Effector CD8-positive, alpha-beta T cell (primary cell): ENCODE data around the gene CHRNB2.
A peak's percentile ranks its signal among the peaks of the same experiment; 100 is the strongest.

Experiments used
- DNase-seq: peaks from one replicate; lab custom pipeline; 2025; lab: John Stamatoyannopoulos, UW

CHRNB2 gene

DNA sequence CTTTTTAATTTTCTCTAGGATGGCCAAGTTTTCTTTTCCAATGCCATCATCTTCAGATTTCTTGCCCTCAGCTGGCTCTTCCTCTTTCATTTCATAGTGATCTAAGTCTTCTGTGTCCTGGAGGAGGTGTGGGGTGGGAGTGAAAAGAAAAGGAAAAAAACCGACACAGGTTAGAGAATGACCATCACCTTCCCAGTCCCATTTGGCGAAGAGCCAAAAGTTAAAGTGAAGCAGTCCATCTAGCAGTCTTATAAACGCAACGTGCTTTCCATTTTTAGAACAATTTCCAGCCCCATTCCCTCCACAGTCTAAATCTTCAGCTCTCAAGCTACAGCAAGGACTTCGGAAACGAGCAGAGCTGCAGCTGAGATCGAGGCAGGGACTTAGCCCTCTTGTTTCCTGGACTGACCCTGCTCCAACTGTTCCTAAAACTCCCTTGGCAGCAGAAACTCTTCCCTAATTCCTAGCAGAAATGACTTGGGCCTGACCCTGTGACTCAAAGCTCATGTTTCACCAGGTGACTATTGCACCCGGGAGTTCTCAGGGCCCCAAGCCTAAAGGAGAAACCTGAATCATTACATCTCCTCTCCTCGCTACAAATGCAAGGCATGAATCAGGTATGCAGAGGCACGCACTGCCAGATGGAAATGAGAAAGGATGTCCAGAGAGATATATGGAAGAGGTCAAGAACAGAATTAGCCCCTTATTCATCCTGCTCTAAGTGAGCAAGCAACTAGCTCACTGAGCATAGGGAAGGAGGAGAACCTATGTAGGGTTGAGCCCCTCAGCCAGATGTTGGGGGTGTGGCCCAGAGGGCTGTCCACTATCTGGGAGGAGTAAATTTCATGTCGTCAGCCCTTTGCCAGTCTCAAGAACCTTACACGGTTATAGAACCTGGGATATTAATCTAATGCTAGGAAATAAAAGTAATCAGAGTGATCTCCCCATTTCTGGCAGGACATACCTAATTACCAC is 14.2 kb upstream of the CHRNB2 start:
- no peak for DNase-seq

DNA sequence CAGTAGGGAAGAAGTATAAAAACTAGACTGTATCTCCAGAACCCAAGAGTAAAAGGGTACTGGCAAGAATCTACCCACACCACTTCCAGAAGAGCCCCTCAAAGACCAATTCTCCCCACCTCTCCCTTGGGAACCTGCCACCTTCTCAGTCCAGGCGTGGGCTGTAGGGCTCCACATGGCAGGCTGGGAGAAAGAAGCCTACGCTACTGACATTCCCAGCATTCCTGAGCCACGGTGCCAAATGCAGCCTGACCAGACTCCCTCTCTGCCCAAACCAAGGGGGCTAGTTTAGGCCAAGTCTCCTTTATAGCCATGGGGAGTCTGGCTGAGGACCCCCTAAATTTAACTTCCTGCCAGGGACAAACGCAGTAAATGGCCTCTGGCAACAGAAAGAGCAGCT is 11.2 kb upstream of the CHRNB2 start:
- DNase-seq = no peak

DNA sequence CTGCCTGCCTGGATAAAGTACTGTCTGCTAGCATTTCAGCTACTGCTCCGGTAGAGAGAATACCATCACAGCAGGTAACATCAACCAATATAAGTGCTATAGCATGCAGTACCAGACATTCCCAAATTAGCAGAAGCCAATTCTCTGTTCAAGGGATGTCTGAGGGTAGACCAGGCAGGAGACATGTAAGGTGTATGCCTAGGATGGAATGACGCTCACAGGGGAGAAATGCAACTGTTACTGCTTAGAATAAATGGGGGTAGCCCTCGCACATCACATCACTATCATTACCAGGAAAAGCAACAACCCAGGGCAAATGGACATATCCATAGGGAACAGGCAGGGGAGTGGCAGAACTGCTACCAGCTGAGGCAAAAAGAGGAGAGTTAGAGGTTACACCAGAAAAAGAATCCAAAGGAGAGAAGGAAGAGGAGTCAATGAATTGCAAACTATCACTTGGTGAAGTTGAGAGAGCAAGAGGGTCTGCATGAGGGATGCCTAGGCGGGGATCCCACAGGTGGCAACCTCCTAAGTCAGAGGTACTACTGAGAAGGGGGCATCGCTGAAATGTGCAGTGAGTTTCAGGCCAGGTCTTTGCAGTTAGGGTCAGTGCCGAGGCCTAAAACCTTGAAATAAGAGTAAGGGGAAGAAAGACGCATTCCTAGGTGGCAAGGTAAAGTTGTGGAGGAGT is 10.2 kb upstream of the CHRNB2 start:
- DNase-seq = no peak

DNA sequence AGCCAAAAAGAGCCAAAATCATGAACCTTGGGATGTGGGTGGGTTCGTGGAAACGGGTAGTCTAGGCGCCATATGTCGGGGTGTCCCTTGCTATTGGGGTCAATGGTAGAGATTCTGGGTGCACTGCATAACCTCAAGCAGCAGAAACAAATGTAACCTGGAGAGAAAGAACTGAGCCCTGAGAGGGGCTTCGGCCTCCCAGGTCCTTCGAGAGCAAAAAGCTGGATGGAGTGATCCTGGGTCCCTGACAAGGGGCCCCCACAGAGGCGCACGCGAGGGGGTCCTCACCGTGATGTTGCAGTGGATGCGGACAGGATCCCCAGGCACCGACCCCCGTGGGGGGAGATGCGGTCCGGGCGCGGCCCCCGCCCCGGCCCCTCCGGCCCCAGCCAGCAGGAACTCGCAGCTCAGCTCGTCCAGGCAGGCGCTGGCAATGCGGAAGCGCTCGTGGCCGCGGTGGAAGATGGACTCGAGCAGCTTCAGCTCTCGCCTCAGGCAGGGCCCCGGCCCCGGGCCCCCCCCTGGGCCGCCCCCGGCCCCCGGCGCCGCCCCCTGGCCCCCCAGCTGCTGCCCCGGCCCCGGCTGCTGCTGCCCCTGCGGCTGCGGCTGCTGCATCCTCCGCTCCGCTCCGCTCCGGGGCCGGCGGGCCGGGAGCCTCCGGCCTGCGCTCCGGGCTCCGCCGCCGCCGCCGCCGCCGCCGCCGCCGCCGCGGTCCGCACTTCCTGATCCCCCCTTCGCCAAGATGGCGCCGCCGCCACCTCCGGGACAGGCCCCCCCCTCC is 9.4 kb upstream of the CHRNB2 start, which contains the start of gene UBE2Q1:
Gene UBE2Q1, minus strand, starts transcription at position 724 of the 781 bp plus-strand sequence. Its CDS starts 109 bp downstream, at position 615.
- peak; percentile 33 for DNase-seq

DNA sequence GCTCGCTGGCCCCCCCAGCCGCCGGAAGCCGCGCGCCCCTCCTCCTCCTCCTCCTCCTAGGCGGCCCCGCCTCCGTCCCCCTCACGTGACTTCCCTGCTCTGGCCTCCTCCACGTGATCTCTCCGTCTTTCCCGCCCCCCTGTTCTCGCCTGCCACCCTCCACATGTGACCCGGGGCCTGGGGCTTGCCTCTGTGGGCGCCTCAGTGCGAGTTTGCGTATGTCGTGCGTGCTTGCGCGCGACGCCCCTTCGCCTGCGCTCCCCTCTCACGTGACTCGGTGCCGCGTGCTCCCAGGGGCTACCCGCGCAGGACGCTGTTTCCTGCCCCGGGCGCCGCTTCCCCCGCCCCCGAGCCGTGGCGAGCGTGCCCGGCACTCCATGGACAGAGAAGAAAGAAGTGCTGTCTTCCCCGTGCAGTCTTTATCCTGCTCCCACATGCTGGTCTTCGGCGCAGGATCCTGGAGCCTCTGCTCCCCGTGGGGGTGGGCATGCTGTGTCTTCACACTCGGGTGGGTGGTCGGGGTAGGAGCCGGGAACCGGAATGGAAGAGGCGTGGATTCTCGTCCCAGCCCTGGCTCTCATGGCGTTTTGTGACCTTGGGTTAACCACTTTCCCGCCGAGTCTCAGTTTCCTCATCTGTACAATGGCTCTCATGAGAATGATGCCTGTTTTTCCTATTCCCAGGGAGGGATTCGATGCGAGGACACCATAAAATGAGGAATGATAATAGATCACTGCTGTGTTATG is 8.7 kb upstream of the CHRNB2 start:
- peak; percentile 99 for DNase-seq

DNA sequence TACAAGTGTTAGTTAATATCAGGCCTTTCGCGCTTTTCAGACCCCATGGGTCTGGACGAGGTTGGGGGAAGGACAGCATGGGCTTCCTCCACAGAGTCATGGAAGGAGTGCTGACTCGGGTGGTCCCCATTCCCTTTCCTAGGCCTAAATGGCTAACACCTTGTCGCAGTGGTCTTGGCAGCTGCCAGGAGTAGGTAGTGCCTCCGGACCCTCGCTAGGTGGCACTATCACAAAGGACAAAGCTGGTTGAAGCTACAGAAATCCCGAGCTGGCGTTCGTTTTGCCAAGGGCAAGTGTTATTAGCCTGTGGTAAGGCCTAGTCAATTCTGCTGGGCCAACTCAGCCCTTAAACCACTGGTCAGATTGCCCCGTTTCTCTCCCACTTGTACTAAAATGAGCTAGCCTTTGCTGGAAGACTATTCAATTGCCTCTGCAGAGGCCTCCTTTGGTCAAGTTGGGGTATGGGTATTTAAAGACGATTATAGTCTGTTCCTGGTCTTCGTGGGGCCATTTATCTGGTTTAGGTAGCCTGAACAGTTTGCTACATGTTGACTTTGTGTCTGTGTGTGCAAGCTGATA is 8.0 kb upstream of the CHRNB2 start:
- DNase-seq = peak; percentile 68

DNA sequence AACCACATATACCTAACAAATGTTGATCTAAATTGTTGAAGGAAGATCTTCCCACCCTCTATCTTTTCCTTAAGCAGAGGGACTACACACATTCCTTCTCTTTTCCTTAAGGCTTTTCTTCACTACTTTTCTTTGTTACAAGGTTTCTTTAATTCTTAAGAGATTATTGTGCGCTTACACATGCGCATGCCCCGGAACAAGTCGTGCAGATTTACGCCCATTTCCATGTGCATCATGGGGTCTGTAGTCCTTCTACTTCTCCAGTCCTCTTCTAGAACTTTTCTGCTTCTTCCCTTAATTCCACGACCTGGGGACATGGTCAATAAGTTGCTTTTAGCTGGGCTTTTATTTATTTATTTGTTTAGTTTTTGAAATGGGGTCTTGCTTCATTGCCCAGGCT is 1.7 kb upstream of the CHRNB2 start:
- no peak for DNase-seq

DNA sequence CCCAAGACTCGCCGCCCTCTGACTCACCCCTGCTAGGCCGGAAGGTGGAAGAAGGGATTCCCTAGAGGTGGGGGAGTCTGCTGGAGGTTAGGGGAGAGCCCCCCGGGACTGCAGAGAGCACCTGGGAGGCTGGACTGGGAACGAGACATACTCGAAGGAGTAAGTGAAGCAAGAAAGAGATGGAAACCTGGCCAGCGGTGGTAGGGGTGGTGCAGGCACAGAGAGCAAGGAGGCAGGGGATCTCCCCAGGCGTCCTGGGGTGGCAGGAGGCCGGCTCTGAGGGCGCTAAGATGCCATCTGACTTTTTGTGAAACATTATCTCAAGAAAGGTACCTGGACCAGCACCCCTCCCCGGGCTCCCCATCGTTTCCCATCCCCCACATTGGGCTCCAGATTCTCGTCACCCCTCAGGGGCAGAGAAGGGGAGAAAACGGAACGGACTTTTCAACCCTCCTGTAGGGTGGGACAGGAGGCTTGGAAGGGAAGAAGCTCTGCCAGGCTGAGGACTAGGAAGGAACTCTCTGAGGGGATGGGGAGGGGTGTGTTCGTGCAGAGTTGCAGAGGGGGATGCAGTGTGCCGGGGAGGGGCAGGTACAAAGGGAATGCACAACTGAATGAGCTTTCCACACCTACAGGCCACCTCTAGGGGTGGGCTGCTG is 708 bp downstream of the CHRNB2 start:
- no peak for DNase-seq

DNA sequence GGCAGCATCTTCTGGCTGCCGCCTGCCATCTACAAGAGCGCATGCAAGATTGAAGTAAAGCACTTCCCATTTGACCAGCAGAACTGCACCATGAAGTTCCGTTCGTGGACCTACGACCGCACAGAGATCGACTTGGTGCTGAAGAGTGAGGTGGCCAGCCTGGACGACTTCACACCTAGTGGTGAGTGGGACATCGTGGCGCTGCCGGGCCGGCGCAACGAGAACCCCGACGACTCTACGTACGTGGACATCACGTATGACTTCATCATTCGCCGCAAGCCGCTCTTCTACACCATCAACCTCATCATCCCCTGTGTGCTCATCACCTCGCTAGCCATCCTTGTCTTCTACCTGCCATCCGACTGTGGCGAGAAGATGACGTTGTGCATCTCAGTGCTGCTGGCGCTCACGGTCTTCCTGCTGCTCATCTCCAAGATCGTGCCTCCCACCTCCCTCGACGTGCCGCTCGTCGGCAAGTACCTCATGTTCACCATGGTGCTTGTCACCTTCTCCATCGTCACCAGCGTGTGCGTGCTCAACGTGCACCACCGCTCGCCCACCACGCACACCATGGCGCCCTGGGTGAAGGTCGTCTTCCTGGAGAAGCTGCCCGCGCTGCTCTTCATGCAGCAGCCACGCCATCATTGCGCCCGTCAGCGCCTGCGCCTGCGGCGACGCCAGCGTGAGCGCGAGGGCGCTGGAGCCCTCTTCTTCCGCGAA is 3.8 kb downstream of the CHRNB2 start:
- no peak for DNase-seq

DNA sequence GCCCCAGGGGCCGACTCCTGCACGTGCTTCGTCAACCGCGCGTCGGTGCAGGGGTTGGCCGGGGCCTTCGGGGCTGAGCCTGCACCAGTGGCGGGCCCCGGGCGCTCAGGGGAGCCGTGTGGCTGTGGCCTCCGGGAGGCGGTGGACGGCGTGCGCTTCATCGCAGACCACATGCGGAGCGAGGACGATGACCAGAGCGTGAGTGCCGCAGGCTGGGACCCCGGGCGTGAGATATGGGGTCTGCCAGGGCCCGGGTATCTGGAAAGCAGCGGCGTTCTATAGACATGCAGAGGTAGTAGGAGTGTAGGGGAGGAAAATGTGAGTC is 4.3 kb downstream of the CHRNB2 start:
- DNase-seq = no peak

DNA sequence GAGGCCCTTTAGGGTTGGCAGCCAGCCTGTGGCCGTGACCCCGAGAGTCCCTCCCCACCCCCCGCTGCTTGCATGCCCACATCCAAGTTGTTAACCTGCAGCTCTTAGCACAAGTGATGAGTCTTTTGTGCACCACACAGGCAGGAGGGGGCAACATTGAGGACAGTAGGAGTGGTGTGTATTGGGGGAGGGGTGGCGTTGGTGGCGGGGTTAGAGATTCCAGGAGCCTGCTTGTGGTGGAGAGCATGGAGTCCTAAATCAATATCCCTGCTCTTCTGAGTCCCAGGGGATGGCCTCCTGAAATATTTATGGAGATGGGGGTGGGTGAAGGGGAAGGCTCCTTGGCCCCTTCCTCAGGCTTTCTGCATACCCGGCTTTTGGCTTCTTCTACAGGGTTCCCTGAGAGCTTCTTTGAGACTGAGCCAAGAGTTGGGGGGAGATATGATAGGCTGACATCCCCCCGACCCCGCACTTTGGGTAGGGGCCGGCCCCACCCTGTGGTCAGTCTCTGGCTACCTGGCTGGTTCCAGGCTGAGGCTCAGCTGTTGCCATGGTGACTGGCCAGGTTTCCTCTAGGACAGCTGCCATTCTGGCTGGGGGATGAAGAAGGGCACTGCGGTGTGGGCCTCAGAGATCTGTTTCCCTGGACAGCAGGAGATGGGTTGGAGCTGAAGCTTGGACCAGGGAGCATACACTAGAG is 5.0 kb downstream of the CHRNB2 start:
- no peak for DNase-seq

DNA sequence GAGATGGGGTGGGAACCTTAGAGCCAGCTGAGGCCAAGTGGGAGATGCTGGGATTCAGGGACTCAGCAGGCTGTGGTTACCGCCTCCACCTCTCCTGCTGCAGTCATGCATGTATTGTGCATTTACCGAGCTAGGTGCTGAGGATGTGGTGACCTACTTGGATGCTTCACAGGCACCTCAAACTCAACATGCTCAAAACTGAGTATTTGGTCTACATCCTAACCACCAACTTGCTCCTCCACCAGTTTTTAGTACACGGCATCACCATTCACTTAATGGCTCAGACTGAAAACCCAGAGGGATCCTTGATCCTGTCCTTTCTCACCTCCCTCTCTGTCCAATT is 5.6 kb downstream of the CHRNB2 start:
- no peak for DNase-seq

DNA sequence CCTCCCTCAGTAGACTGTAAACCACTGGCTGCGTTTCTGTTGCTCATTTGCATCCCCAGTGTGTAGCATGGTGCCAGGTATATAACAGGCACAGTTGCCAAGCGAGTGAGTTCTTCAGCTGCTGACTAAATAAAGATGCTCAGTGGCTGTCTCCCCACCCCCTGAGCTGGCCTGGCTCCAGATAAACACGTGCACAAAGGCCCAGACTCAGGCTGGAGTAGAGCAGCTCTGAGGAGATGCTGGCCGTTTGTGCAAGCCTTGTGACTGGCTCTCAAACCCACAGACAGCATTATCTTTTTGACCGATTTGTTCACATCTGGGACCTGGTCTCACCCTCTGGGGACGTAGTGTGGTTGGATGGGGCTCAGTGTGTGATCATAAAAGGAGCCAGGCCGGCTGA is 7.1 kb downstream of the CHRNB2 start:
- DNase-seq = no peak

DNA sequence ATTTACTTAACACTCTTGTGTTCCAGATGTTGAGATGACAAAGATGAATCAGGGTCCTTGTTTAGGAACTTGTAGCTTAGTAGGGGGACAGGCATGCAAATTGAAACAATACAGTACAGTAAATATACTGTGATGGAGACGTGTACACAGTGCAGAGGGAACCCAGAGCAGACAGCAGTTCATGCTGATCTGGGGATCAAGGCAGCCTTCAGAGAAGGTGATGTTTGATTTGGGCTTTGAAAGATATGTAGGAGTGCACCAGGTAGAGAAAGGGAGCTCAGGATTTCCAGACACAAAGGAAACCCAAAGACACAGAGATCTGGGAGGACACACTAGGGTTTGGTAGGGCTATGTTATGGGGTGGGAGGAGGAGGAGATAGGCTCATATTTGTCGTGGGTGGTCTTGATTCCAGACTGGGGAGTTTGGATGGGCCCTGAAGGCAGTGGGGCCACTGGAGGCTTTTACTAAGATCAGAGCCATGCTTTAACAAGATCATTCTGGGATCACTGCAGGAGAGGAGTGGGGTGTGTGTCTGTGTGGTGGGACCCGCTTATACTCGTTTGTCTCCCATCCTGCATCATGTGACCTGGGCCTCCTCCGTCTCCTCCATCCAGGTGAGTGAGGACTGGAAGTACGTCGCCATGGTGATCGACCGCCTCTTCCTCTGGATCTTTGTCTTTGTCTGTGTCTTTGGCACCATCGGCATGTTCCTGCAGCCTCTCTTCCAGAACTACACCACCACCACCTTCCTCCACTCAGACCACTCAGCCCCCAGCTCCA is 7.8 kb downstream of the CHRNB2 start:
- no peak for DNase-seq

DNA sequence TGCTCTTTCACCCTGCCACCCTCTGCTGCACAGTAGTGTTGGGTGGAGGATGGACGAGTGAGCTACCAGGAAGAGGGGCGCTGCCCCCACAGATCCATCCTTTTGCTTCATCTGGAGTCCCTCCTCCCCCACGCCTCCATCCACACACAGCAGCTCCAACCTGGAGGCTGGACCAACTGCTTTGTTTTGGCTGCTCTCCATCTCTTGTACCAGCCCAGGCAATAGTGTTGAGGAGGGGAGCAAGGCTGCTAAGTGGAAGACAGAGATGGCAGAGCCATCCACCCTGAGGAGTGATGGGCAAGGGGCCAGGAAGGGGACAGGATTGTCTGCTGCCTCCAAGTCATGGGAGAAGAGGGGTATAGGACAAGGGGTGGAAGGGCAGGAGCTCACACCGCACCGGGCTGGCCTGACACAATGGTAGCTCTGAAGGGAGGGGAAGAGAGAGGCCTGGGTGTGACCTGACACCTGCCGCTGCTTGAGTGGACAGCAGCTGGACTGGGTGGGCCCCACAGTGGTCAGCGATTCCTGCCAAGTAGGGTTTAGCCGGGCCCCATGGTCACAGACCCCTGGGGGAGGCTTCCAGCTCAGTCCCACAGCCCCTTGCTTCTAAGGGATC is 8.5 kb downstream of the CHRNB2 start:
- DNase-seq = no peak

DNA sequence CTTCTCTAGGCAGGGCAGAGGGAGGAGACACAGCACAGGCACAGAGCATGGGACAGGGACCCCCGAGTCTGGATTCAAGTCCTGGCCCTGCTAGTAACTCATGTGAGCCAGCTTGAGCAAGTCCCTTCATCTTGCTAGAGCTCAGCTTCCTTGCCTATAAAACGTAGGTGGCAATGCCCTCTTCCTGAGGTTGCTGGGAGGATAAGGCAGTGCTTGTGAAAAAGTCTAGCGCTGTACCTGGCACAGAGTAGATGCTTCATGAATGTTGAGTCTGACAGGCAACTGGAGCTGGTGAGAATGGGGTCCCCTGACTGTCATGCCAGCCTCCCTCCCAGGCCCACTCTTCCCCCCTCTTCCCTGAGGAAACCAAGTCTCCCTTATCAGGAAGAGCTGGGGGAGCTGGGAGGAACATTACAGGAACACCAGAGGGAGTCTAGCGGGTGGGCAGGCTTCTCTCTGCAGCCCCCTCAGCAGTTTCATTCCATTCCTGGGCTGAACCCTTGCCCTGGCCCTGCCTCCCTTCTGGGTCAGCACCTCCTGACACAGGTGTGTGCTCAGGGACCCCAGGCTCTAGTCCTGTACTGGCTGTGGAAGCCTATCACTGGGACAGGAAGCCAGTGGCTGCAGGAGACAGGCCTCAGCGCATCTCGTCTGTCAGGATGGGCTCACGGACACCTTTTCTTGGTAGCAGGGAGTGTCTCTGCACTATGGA is 9.9 kb downstream of the CHRNB2 start:
- DNase-seq = no peak

DNA sequence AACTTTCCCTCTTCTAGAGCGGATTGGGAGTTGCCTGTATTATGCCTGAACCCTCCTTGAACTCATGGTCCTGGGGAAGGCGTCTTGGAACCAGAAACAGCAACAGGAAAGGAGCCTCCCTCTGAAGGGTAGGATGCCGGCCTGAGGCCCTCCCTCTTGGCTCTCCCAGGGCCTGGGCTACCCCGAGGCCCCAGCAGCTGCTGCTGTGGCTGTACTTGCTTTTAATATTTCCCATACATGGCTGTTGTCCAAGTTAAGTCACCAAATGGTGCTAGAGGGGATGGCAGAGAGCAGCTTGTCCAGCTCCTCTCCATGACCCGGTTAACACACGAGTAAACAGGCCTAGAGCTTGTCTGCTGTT is 10.5 kb downstream of the CHRNB2 start:
- no peak for DNase-seq

DNA sequence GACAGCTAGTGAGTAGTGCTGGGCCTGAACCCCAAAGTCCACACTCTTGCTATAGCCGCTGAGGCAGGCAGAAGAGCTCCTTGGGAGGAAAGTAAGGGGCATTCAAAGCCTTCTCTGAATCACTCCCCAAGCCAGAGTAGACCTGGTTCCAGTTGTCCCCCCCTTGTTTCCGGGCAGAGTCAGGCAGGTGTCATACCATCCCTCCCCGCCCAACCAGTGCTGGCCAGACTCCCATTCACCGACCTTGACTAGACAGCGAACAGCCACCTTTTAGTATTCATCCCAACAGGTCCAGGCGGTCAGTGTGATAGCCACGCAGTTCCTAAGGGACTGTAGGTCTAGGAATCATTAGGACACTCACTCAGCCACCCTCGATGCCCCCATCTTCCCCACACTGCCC is 11.8 kb downstream of the CHRNB2 start:
- no peak for DNase-seq
